ENCODE results near the gene ACIN1. TPM values are rescaled to one million over a fixed set of nuclear protein-coding genes. Genes with fewer than 3 reads are reported as not detected.

ACIN1 gene
- total and polyA plus RNA-seq, 2 of the 13 experiments (the other 11 are each of a cell fraction or from before 2014, with no cell fraction given) = 165 to 183 TPM

DNA sequence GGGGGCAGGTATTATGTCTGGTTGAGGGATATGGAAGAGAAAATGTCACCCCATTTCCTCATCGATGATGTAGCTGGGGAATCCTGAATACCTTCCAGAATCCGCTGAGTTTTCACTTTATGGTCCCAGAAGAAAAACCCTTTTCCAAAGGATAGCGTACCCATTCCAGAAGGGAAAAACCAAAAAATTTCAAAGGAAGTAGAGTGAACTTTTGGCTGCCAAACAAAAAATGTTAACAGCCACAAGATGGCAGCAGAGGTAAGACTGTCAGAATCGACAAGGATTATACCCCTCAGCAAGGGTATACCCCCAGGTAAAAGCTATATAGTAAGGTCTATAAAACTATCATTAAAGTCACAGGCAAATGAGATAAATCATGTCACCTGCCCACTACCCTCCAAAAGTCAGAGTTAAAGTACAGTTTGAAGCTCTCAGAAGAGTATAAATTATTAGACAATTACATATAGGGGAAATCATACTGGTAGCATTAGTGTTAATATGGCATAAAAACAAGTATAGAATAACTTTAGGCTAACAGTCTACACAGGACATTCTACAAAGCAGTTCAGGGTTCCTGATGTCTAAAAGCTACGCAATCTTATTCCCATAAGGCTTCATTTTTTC, 18.0 kb downstream of the ACIN1 start (continued):
- TF ChIP-seq, protein P1, sequence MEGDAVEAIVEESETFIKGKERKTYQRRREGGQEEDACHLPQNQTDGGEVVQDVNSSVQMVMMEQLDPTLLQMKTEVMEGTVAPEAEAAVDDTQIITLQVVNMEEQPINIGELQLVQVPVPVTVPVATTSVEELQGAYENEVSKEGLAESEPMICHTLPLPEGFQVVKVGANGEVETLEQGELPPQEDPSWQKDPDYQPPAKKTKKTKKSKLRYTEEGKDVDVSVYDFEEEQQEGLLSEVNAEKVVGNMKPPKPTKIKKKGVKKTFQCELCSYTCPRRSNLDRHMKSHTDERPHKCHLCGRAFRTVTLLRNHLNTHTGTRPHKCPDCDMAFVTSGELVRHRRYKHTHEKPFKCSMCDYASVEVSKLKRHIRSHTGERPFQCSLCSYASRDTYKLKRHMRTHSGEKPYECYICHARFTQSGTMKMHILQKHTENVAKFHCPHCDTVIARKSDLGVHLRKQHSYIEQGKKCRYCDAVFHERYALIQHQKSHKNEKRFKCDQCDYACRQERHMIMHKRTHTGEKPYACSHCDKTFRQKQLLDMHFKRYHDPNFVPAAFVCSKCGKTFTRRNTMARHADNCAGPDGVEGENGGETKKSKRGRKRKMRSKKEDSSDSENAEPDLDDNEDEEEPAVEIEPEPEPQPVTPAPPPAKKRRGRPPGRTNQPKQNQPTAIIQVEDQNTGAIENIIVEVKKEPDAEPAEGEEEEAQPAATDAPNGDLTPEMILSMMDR (CRISPR knock-in tag; IDR thresholded peaks at IDR 0.05) = peak; percentile 70
- TF ChIP-seq SOX6 (IDR thresholded peaks at IDR 0.05) = no peak
- no peak for TF ChIP-seq SOX6 (CRISPR knock-in tag; IDR thresholded peaks at IDR 0.05)
- no peak for TF ChIP-seq FOSL1 (CRISPR knock-in tag; IDR thresholded peaks at IDR 0.05; ENCODE audit: borderline replicate concordance)
- TF ChIP-seq KDM1A (CRISPR knock-in tag; IDR thresholded peaks at IDR 0.05) = no peak
- TF ChIP-seq SUZ12 (IDR thresholded peaks at IDR 0.05; ENCODE audit: low read depth, low read length) = no peak
- no peak for TF ChIP-seq RBFOX2 (IDR thresholded peaks at IDR 0.05; ENCODE audit: low read depth, low read length)
- TF ChIP-seq MAFF (IDR thresholded peaks at IDR 0.05; ENCODE audit: low read depth, low read length) = 0 out of 2 replicates have a peak, but pooled peaks have one; percentile 26
- TF ChIP-seq, protein P2, sequence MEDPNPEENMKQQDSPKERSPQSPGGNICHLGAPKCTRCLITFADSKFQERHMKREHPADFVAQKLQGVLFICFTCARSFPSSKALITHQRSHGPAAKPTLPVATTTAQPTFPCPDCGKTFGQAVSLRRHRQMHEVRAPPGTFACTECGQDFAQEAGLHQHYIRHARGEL (CRISPR knock-in tag; IDR thresholded peaks at IDR 0.05) = no peak
- TF ChIP-seq ATRX (CRISPR knock-in tag; IDR thresholded peaks at IDR 0.05; ENCODE audit: borderline replicate concordance) = no peak
- no peak for TF ChIP-seq ZNF430 (CRISPR knock-in tag; IDR thresholded peaks at IDR 0.05)
- peak; percentile 26; the same call in 1 of the 2 replicates for TF ChIP-seq GATAD2A (CRISPR knock-in tag; IDR thresholded peaks at IDR 0.05)
- TF ChIP-seq ATF7 (IDR thresholded peaks at IDR 0.05) = no peak
- TF ChIP-seq ATF7 (CRISPR knock-in tag; IDR thresholded peaks at IDR 0.05) = no peak
- TF ChIP-seq, protein P3, sequence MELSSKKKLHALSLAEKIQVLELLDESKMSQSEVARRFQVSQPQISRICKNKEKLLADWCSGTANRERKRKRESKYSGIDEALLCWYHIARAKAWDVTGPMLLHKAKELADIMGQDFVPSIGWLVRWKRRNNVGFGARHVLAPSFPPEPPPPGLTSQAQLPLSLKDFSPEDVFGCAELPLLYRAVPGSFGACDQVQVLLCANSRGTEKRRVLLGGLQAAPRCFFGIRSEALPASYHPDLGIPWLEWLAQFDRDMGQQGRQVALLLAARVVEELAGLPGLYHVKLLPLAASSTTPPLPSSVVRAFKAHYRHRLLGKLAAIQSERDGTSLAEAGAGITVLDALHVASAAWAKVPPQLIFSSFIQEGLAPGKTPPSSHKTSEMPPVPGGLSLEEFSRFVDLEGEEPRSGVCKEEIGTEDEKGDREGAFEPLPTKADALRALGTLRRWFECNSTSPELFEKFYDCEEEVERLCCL (CRISPR knock-in tag; IDR thresholded peaks at IDR 0.05; ENCODE audit: borderline replicate concordance) = no peak
- 0 out of 2 replicates have a peak, but pooled peaks have one; percentile 43 for TF ChIP-seq ZBTB7B (CRISPR knock-in tag; IDR thresholded peaks at IDR 0.05)
- TF ChIP-seq ZMYM3 (CRISPR knock-in tag; IDR thresholded peaks at IDR 0.05) = no peak
- TF ChIP-seq ZBTB38 (CRISPR knock-in tag; IDR thresholded peaks at IDR 0.05) = no peak
- TF ChIP-seq, protein P4, sequence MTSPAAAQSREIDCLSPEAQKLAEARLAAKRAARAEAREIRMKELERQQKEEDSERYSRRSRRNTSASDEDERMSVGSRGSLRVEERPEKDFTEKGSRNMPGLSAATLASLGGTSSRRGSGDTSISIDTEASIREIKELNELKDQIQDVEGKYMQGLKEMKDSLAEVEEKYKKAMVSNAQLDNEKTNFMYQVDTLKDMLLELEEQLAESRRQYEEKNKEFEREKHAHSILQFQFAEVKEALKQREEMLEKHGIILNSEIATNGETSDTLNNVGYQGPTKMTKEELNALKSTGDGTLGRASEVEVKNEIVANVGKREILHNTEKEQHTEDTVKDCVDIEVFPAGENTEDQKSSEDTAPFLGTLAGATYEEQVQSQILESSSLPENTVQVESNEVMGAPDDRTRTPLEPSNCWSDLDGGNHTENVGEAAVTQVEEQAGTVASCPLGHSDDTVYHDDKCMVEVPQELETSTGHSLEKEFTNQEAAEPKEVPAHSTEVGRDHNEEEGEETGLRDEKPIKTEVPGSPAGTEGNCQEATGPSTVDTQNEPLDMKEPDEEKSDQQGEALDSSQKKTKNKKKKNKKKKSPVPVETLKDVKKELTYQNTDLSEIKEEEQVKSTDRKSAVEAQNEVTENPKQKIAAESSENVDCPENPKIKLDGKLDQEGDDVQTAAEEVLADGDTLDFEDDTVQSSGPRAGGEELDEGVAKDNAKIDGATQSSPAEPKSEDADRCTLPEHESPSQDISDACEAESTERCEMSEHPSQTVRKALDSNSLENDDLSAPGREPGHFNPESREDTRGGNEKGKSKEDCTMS (CRISPR knock-in tag; conservative IDR thresholded peaks at IDR 0.05) = 0 out of 2 replicates have a peak, but pooled peaks have one; percentile 61
- peak; percentile 63; the same call in 1 of the 2 replicates for TF ChIP-seq ZNF354B (CRISPR knock-in tag; IDR thresholded peaks at IDR 0.05)
- TF ChIP-seq, protein P5, sequence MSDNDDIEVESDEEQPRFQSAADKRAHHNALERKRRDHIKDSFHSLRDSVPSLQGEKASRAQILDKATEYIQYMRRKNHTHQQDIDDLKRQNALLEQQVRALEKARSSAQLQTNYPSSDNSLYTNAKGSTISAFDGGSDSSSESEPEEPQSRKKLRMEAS (IDR thresholded peaks at IDR 0.05) = no peak
- TF ChIP-seq, protein P6, sequence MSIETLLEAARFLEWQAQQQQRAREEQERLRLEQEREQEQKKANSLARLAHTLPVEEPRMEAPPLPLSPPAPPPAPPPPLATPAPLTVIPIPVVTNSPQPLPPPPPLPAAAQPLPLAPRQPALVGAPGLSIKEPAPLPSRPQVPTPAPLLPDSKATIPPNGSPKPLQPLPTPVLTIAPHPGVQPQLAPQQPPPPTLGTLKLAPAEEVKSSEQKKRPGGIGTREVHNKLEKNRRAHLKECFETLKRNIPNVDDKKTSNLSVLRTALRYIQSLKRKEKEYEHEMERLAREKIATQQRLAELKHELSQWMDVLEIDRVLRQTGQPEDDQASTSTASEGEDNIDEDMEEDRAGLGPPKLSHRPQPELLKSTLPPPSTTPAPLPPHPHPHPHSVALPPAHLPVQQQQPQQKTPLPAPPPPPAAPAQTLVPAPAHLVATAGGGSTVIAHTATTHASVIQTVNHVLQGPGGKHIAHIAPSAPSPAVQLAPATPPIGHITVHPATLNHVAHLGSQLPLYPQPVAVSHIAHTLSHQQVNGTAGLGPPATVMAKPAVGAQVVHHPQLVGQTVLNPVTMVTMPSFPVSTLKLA (IDR thresholded peaks at IDR 0.05) = no peak

Data from HepG2 (cell line).